ENCODE measurements around the gene USP49.

DNA sequence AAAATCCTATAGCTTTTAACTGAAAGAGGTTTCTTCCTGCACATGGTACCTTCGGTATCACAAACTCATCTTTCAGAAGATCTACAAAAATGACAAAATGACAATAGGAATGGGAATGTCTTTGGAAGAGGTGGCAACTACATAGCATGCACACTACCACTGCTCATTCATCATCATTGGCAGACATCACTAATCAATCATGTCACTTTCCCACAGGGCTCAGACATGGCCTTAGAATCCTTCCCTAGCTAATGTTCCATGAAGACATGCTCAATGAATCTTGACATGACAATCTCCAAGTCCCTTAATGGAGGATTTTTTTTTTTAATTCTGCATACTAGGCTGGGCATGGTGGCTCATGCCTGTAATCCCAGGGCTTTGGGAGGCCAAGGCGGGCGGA lies 144.8 kb downstream of the USP49 start:
- TF ChIP-seq CTCF (IDR thresholded peaks at IDR 0.05) (no peak), POLR2A (IDR thresholded peaks at IDR 0.05) (no peak), POLR2AphosphoS5 (IDR thresholded peaks at IDR 0.05) (no peak)
